ENCODE results near the gene RAP1GAP.
A peak's percentile ranks its signal among the peaks of the same experiment; 100 is the strongest.

RAP1GAP gene

DNA sequence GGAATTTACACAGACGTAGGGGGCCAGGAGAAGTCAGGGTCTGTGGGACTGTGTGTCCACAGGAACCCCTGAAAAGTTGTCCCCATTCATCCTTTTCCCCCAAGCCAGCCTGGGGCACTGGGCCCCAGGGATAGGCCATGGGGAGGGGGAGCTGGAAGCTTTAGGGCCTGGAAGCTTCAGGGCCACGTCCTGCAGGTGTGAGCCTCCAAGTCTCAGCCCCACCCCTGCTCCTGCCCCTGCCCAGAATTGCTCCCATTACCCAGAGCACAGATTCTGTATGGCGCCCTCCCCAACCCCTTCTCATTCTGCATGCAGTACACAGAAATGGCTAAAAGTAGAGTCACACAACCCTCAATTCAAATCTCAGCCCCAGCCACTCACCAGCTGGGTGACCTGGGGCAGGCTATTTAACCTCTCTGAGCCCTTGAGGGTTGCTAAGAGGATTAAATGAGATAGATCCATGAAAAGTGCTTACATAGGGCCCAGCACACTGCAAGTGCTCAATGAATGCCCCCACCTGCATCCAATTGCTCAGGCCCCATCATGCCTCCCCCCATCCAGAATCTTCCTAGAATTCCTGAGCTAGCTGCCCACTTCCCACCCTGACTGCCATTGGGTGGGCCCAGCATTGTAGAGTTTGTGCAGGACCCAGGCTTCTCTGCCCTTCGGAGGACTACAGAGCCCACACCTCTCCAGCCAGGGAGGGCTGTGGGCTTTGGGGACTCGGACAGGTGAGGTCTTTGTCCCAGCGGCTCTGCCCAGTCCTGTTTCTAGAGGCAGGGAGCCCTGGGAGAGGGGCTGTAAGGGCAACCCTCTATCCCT is 6.5 kb downstream of the RAP1GAP start:
- DNase-seq (ENCODE audit: low spot score) = no peak

DNA sequence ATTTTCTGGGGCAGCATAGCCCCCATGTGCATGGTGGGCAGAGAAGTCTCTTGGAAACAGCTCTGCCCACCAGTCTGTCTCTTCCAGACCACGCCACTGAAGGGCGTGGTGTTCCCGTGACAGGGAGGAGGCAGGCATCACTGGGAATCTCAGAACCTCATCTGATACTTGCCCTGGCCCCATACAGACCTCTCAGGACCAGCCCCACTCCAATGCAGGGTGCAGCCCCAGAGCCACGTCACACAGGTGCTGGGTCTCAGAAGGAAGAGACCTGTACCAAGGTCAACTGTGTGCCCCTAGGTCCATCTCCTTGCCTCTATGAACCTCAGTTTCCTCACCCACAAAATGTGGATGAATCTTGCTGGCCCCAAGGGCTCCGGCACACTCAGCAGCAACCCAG is 7.3 kb downstream of the RAP1GAP start:
- no peak for DNase-seq (ENCODE audit: low spot score)

DNA sequence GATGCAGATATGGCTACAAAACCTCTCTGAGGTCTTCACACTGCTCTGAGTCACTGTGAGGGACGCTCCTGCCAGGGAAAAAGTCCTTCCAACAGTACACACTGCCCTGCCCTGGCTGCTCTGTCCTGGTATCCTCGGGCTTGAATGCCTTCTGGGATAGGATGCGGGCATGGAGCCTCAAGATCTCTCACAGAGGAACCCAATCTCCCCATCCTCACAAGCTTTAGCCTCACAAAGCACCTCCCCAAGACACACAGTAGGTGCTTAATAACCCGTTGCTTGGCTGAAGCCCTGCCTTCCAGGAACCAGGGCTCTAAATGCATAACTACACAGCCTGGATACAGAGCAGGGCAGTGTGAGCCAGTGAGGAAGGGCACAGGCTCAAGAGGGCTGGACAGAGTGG is 9.2 kb downstream of the RAP1GAP start:
- DNase-seq (ENCODE audit: low spot score) = no peak

DNA sequence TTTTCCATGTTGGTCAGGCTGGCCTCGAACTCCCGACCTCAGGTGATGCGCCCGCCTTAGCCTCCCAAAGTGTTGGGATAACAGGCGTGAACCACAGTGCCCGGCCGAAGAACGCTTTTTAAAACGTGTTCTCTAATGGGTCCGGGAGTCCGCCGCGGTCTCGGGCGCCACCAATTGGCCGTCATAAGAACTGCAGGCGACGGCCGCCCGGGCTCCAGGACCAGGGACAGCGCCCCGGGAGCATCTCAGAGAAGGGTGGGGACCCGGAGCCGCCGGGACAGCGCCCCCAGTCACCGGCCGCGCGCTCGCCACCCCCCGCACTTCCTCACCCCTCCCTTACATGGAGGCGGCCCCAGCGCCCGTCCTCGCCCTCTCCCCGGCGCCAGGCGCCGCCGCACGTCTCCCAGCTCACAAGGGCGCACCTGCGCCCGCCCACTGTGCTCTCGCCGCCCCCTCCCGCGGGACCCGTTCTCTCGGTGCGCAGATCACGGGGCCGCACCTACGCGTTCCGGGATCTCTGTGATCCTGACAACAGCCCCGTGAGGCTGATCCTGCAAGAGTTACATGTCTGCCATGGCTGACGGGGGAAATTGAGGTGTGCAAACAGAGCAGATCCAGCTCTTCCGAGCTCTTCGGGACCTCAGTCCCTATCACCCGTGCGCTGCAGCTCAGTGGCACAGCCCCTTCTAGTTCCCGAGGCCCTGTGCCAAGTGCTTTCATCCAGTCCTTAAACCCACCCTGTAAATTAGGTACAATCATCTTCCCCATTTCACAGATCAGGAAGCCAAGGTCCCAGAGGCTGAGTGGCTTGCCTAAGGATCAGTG is 9.8 kb downstream of the RAP1GAP start:
- DNase-seq (ENCODE audit: low spot score) = peak; percentile 87

DNA sequence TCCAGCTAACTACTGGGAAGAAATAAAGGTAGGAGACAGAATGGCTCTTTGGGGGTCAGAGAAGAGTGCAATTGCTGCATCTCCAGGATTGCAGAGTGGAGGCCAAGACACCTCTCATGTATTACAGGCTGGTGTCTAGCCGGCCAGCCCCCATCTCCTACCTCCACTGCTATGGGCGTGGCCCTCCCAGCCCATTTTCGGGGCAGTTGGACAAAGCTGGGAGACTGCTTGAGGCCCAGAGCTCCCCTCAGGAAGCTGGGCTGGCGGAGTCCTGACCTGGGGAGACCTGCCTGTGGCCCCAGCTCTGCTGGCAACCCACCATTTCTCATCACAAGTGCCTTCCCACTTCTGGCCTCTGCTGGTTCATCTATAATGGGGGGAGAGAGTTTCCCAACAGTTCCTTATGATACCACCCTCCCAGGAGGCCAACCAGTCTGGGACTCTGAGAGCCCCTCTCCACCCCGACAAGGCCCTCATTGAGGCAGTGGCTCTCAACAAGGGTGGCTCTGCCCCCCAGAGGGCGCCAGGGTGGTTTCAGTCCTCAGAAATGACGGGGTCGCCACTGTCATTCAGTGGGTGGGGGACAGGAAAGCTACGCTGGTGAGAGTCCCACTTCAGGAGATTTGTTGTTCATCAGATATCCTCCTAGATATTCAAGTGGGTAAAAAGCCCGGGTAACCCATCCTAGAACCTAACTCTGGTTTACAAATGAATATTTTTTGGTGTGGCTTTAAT is 11.5 kb downstream of the RAP1GAP start:
- no peak for DNase-seq (ENCODE audit: low spot score)

DNA sequence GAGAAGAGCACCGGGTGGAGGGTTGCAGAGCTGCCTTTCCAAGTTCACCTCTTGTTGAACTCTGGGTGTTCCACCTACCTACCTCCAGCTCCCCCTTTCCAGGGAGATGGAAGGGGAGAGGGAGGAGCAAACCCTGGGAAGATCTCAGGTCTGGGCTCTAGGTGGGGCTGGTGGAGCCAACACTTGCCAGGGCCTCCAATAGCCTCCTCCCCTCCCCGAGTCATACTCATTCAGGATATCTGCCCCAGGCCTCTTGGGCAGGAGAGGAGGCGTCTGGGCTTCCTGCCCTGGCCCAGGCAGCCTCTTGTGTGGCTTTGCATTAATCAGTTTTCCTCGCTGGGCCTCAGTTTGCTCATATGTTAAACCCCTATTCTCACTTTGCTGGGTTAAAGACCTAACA is 13.4 kb downstream of the RAP1GAP start:
- peak; percentile 78 for DNase-seq (ENCODE audit: low spot score)

DNA sequence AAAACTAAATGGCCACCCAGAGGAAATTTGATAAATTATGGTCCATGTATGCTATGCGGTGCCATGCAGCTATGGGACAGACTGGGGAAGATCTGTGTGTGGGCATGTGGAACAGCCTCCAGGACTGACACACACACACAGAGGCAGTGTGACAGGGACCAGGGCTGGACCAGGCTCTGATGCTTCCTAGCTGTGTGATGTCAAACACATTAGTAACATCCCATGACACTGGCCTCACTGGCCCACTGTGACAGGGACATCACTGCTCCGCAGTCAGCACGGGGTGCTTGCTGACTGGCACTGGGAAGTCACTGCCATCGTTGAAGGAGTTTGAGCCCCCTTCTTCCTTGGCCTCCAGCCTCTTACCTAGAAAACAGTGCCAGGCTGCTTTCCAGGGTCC is 13.9 kb downstream of the RAP1GAP start:
- DNase-seq (ENCODE audit: low spot score) = no peak

DNA sequence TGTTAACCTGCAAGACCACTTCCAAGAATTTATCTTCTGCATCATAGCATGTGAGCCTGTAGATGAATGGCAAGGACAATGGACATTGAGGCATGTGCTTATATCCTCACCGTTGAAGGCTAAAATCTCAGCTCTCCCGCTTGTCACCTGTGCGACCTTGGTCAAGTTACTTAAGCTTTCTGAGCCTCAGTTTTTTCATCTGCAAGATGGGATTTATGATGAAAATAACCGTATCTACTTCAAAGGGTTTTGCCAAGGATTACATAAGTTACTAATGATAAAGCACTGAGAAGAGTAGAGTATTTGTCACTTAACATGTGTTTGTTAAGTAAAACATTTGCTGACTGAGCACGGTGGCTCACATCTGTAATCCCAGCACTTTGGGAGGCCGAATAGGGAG is 14.9 kb downstream of the RAP1GAP start:
- no peak for DNase-seq (ENCODE audit: low spot score)

DNA sequence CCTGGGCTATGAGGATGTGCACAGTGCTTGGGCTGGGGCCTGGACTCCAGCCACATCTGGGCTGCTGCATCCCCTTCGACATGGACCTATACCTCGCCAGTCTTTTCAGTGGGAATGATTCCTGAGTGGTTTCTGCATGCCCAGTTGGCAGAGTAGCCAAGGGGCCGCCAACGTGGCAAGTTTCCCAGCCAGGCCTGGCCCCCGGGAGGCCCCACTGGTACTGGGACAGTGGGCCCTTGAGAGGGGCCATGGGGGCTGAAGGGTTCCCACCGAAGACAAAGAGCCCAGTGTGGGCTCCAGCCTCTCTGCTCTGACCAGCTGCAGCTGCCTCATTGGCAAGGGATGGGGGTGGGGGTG is 15.4 kb downstream of the RAP1GAP start:
- no peak for DNase-seq (ENCODE audit: low spot score)

DNA sequence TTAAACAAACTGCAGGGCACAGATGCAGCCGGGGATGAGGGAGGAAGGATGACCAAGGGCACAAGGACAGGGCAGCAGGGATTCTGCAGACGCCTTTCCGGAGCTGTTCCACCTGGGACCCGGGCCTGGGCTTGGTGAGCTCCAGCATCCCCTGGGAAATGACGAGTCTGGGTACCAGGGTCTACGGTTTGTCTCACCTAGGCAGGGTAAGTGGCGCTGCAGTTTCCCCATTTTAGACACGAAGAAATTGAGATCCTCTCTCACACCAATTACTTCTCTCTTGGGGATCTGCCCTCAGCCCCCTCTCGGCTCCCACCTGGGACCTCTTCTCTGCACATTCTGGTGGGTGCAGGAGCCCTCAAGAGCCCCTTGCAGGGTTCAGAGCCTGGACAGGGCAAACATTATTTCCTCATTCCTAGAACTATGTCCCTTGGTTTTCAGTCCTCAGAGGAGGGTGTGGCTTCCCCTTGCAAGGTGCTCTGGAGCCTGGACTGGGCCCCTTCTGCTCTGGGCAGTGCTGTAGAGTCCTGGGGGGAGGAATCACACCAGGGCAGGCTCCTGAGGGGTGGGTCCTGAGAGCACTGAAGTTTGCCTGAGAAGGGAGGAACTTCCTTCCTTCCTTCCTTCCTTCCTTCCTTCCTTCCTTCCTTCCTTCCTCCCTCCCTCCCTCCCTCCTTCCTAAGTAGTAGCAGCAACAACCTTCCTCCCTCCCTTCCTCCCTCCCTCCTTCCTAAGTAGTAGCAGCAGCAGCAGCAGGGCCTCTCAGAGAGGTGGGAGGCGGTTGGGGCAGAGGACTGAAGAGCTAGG is 16.0 kb downstream of the RAP1GAP start:
- no peak for DNase-seq (ENCODE audit: low spot score)

DNA sequence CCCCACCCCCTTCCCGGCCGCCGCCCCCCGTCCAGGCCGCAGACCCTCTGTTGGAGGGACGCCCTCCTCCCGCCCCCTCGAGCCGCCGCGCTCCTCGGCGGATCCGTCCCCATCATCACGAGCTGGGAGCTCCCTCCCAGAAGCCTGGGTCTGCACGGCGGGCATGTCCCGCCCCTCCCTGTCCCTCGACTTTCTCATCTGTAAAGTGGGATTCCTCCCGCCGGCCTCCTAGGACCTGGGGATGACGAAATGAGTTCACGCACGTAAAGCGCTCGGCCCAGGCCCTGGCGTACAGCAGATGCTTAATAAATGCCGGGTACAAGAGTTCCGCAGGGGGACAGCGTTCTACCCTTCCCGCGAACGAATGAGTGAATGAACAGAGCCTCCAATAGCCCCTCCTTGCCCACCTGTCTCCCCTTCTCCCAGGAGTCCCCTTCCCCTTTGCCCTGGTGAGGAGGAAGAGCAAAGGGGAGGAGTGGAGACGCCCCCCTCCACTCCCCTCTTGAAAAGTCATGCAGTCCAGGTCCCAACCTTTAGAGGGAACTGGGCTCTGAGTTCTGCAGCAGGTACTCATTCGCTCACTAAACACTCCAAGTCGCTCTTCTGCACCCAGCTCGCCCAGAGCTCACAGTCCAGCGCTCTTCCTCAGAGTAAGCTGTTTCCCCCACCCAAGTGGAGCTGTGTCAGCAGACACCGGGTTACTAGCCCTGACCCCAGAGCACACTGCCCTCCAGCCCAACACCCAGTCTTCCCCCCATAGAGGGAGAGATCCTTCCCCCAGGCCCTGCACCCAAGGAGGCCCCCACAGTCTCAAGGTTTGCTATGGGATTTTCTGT is 16.8 kb downstream of the RAP1GAP start:
- no peak for DNase-seq (ENCODE audit: low spot score)

DNA sequence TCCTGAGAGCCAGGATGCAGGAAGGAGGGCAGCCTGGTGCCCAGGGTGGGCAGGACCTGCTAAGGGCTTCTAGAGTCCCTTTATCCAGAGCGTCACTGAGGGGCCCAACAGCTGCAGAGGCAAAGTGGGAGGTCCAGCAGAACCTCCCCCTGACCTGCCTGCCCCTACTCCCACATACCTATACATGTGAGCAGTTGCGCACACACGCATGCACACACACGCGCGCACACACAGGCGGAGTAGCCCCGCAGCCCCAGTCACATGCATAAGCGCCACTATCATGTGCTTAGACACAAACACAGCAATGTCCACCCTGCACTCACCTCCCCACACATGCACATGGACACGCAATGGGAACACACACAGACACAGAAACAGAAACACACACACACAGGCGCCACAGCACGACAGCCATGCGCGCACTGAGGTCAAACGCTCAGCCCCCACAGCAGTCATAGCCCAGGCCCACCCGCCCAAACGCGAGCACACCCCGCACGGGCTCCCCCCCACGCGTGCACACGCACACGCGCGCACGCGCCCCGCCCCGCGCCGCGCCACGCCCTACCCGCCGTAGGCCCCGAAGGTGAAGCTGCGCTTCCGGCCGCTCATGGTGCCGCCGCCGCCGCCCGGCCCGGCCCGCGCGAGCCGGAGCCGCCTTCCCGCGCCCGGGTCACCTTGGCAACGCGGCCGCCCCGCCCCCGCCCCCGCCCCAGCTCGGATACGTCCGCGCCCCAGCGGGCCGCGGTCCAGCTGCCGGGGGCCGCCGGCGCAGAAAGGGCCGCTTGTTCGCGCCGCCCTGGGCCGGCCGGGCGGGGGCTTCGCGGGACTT is 17.7 kb downstream of the RAP1GAP start:
- DNase-seq (ENCODE audit: low spot score) = no peak

DNA sequence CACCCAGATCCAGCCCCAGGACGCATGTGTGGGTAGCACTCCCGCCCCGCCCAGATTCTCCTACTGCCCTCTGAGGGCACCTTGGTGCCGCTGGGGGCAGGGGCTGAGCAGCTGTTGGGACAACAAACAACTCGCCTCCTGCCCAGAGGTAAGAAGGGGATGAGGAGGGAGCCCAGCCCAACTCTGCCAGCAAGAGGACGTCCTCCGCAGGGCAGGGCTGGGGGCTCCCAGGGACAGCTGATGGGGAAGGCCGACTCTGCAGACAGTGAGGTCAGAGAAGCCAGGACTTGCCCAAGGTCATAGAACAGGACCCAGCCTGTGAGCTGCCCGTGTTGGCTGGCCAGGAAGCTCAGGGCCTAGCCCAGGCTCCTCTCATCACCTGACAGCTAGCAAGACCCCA is 18.8 kb downstream of the RAP1GAP start:
- no peak for DNase-seq (ENCODE audit: low spot score)

DNA sequence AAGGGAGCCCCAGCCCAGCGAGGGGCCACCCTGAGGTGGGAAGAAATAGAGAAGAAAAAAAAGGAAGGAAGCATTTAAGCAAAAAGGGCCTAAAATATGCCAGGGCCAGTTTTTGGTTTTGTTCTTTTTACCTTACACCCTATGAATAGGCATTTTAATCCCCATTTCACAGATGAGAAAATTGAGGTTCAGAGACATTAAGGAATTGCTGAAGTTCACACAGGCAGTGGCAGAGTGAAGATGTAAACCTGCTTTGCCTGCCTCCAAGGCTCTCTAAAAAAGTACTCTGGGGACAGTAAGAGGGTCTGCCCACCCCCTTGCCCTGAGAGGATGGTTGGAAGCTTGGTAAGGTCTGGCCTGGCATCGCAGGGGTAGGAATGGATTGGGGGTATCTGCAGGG is 19.8 kb downstream of the RAP1GAP start:
- DNase-seq (ENCODE audit: low spot score) = no peak

DNA sequence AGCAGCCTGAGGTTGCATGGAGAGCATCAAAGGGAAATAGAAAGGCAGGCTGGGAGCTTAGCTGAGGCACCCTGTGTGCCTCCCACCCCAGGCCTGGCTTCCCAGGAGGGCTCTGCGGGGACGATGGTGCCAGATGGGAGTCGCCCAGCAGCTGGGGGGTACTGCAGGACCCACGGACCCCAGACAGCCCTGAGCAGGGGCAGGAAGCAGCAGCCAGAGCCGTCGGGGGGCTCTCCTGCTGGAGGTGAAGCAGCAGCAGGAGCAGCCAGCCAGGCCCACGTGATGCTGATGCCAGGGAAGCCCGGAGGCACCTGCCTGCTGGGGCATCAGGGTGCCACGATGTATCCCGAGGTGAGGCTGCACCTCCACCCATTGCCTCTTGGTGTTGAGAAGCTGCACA is 20.4 kb downstream of the RAP1GAP start:
- DNase-seq (ENCODE audit: low spot score) = no peak

DNA sequence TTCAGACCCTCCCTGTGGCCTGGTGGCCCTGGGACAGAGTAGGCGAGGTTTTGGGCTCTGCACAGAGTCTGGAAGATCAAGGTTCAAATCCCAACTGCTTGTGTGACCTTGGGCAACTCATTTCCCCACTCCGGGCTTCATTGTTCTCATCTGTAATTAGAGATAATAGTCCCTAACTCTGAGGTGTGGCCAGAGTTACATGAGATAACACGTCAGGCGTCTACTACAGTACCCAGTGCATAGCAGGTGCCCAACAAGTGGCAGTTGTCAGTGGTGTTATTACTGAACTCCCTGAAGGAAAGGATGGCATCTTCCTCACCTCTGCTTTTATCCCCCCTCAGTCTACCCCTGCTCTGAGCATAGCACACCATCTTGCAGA is 20.8 kb downstream of the RAP1GAP start:
- no peak for DNase-seq (ENCODE audit: low spot score)

DNA sequence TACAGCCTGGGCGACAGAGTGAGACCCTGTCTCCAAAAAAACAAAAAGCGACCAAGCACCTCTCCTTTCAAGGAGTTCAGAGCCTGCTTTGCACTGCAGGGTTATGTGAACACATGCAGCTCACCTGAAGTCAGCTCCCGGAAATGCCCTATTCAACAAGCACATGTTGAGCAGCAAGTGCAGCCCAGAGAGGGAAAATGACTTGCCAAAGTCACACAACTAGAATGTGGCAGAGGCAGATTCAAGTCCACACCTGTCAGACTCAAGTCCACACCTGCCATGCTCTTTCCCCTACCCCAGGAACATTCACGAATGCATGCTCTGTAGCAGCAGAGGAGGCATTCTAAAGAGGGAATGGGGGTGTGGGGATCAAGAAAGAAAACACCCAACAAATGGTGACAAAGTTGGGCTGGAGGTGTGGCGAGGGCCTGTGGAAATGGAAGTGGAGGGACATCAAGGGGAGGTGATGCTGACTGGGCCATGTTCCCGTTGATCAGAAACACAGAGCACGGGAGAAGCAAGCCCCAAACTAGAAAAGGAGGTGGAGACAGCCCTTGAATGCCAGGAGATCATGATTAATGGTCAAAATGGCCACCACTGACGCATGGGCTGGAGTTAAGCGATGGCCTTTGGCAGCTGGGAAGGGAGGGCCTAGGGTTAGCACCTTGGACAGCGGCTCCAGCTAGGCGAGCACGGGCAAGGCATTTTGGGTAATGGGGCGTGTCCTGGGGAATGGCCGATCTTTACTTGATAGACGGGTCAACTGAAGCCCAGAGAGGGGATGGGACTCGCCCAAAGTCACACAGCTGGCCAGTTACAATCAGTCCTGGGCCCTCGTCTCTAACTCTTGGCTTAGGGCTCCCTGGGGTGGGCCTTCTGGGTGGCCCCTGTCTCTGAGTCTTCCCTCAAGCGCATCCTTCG is 21.5 kb downstream of the RAP1GAP start:
- DNase-seq (ENCODE audit: low spot score) = peak; percentile 91

DNA sequence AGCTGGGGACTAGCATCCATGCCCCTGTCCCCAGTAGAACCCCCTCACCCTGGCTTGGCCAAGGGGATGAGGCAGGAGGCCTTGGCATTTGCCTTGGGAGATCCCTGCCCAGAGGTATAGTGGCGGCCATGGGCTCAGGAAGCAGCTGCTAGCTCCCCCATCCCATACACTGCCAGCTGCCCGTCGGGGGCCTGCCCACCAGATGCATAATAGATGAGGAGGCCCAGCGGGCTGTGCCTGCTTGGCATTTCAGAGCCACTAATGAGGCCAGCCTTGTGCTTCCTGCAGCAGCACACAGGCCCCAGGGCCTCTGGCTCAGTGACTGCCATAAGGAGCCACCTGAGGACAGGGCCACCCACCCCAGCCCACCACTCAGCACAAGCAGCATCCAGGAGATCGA is 23.6 kb downstream of the RAP1GAP start:
- no peak for DNase-seq (ENCODE audit: low spot score)

DNA sequence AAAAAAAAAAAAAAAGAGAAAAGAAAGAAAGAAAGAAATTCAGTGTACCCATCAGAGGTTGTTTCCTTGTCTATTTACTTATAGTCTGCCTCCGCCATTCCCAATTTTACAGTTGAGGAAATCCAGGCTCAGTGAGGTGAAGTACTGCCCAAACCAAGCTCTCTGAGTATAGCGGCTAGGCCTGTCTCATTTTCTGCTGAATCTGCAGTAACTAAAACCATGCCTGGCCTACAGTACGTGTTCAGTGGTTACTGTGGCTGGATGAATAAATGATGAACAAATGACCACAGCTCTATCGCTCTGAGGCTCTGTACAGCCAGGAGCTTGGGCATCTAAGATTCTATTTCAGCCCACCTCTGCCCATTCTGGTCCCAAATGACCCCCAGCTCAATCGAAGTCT is 24.3 kb downstream of the RAP1GAP start:
- no peak for DNase-seq (ENCODE audit: low spot score)

Measured in HuH-7 (cell line).